GM15510 (cell line): ENCODE measurements around the gene RELN.

Source experiments
- POLR2A ChIP-seq: IDR thresholded peaks from 3 replicates; pipeline ENCODE4 v1.6.1; 2011; ENCODE audit warnings: borderline replicate concordance; ENCODE audit not compliant: insufficient read length; ENCODE audit errors: extremely low read depth

The RELN gene

DNA sequence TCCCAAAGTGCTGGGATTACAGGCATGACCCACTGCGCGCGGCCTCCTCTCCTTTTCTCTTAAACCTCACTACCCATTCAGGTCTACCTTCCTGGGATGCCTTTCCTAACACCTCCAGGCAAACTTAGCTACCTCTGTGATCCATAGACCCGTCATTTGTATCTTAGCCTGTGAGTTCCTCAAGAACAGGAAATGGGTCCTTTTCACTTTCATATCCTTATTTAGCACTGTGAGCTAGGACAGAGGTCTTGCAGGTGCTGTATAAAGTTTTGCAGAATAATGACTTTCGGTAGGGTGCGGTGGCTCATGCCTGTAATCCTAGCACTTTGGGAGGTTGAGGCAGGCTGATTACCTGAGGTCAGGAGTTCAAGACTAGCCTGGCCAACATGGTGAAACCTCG lies 215.7 kb downstream of the RELN start:
- no peak for TF ChIP-seq POLR2A

DNA sequence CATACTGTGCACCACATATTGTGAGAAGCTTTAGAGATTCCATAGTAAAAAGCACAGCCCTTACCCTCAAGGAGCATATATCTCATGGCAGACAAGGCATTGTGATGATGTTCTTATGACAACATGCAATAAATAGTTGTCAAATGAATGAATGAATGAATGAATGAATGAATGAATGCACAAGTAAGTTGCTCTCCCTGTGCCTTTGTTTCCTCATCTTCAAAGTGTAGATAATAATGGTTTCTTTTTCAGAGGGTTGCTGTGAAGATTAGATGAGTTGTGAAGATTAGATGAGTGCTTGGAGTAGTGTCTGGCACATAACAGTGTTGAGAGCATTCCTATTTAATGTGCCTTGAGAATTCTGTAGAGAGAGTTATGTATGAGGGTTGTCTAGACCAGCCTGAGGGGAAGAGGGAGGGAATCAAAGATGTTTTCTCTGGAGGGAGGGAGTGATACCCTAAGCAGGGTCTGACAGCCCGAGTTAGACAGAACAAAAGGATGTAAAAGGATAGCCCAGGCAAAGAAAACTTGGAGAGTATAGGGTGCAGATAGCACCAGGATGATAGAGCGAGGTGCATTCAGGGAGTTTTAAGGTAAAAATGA lies 217.2 kb downstream of the RELN start:
- no peak for TF ChIP-seq POLR2A

DNA sequence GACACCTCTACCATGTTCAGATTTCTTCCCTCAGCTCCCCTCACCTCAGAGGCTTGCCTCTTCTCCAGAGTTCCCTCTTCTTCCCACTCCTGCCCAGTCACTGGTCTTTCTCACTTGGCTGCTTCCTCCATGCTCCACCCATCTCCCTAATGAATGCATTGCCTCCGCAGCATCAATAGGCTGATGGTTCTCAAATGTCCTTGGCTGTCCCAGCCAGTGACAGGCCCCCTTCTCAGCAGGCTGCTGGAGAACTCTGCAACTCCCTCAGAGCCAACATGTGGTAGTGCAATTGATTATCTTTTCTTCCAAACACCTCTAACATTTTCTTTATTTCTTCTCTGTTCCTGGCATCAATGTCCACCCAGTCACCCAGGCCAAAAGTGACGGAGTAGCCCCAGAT lies 218.2 kb downstream of the RELN start:
- no peak for TF ChIP-seq POLR2A

DNA sequence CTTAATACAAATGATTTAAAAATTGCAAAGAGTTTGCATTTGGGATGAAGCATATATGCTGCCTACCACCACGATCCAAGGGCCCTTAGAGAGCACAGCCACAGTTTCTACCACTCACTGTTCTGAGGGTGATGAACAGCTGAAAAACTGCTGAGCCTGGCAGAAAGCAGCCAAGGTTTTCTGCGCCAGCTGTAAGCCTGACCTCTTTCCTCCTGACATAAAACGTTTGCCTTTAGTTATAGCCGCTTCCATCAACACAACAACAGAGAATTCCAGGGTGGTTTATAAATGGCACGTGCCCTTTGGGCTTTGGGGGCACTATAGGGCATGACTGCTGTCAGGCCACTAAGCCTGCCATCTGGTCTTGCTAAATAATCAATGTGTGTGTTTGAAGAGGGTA lies 222.8 kb downstream of the RELN start:
- no peak for TF ChIP-seq POLR2A

DNA sequence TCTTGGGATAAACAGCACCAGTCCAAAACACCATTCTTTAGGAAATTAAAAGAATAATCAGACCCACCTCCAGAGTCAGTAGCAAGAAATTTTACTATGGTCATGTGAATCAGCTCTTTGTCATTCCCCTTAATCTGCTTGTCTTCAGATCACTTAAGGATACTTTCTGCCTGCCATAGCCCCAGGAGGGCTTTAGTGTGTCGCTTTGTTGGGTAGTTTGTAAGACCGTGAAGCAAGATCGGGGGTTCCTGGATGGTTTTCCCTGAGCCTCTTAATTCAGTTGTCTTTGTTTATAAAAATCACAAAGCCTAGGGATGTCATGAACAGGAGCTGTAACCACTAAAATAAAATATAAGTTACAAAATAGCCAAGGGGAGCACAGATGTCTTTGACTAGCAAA lies 223.6 kb downstream of the RELN start:
- TF ChIP-seq POLR2A: no peak

DNA sequence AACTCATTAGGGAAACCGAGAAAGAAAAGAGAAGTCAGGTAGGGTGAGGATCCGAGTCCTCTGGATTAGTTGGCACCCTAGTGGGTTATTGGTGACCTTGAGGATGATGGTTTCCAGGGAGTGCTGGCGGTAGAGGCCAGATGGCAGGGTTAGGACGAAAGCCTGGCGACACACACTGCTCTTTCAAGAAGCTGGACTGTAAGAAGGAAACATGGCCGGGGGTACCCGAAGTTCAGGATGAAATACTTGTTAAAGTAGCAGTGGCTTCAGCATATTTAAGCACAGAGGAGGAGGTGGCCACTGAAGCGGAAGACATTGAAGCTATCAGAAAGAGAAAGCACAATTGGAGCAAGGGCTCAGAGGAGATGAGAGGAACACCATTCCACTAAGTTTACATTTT lies 224.6 kb downstream of the RELN start:
- no peak for TF ChIP-seq POLR2A

DNA sequence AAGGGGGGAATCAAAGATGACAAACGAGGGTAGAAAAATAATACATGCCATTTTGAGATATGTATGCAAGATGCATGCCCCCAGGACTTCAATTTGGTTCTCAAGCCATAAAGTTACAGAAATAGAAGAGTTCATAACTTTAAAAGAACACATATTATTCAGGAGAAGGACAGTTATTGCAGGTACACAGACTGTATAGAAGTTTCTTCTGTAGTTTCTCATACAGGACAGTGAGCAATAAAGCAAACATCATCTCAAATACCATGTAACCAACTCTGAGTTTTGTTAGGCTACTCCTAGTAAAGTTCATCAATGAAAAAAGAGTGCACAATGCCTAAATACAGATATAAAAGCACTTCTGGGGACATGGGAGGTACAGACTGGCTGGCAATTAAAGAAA lies 226.6 kb downstream of the RELN start:
- TF ChIP-seq POLR2A: no peak

DNA sequence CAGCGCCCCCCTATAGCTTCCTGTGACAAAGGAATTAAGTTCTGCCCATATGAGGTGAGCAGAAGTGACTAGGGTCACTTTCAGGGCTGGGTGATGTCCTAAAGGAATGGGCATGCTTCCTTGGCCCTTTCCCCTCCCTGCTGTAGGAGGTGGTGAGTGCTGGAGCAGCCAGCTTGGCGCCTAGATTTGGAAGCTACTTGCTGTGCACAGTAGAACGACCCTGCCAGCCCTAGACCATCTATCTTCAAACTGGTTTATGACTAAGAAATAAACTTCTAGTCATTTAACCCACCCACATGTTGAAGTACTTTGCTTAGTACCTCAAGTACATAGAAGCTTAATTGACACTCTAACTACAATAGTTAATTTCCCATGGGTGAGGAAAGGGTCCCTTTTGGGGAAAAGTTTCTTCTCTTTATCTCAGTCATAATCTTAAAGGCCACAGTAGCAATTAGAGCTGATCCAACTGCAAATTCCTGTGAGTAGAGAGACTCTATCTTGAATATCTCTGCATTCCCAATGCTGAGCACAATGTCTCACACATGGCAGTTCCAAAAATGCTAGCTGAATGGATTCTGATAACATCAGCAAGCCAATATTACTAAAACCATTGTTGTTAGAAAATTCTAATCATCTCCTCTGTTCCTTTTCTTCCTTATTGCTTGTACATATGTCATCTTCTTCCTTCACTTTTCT lies 227.2 kb downstream of the RELN start:
- no peak for TF ChIP-seq POLR2A

DNA sequence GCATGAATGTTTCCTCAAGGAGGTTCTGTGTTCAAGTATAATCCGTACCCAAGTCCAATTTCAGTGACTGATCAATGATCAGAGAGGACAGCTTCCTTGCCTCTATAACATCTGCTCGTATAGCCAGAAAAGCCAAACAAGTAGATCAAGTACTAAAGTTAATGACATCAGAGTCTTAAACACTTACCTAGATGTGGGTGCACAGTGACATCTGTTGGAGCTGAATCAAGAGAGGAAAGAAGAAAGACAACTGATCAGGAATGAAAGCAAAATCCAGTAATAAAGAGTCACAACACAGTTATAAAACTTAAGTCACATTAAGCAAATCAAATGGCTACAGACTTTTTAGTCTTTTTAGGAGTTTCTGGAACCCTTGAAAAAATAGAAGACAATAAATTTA lies 236.5 kb downstream of the RELN start:
- TF ChIP-seq POLR2A: no peak

DNA sequence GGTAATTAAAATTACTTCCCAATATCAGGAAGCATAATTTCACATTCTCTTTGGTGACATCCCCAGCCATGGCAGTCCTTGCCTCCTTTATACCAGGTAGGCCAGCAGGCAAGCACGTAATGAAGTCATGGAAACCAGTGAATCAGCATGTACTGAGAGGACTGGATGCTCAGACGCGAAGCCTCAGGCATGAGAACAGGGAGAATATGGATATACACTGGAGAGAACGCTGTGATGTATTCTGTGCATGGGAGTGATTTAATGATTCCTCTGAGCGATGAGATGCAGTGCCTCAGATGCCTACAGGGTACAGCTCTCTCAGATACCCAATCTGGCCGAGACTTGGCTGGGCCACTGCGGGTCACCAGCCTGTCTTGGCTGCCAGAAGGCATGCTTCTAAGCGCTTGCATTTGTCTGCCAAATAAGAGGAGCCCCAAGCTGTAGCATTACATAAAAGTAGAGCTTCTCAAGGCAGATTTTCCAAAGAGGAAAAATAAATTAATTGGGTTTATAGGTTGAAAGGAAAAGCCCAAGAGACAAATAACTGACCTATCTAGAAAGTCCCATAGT lies 238.1 kb downstream of the RELN start:
- no peak for TF ChIP-seq POLR2A

DNA sequence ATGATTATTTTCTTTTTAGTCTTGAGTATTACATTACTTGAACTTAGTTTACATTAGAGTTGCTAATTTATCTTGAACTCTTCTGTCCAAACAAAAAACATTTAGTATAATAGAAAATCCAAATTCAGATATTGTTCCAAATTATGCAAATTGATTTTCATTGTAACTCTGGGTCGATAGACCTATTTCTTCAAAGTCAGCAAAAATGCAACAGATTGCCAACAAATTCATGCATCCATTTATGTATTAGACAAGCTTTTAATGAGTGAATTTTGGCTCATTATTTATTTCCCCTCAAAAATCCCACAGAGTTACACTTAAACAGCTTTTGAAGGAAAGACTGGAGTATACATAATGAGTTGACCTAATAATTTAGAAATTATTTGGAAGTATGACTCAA lies 240.8 kb downstream of the RELN start:
- TF ChIP-seq POLR2A: no peak

DNA sequence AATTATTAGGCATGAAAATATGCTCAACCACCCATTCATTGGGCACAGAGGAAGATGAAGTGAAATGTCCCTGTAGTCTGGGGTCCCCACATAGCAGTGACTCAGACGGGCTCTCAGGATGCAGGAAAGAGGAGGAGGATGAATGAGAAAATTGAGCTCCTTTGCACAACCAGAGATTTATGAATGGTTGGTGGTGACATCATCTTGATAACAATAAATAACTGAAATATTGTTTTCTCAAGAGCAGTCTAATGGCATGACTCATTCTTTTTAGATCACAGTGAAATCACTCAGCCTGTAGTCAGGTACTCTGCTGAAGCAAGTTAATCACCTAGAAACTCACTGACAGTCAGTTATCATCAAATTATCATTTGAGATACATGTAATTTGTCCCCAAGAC lies 254.1 kb downstream of the RELN start:
- no peak for TF ChIP-seq POLR2A

DNA sequence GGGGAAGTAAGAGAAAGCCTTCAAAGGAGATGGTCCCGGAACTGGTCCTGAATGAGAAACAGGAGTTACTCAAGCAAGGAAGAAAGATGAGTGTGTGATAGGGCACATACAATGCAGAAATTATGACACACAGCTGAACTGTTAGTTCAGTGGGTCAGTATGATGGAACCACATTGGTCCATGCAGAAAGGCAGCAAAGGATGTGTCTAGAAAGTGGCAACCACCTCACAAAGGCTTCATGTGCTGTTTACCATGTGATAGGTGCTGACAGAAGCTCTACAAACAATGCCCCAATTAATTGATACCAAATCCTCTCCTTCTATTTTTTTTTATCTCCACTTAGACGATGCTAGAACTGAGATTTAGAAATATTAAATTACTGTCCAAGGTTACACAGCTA lies 258.3 kb downstream of the RELN start:
- no peak for TF ChIP-seq POLR2A

DNA sequence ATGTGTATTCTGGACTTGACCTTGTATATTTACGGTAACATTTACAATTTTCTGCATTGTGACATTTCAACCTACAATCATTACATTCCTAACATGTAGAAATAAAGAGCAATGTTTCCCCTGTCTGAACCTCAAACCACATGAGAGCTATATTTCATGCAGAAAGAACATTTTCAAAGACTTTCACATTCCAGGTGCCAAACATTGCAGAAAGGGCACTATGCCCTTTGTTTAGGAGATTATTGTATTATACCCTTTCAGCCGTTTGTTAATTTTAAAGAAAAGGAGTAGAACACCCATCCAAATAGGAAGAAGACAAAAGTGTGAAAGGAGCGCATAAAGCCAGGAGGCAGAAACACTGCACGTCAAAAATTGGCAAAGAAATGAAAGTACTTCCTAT lies 260.4 kb downstream of the RELN start:
- no peak for TF ChIP-seq POLR2A

DNA sequence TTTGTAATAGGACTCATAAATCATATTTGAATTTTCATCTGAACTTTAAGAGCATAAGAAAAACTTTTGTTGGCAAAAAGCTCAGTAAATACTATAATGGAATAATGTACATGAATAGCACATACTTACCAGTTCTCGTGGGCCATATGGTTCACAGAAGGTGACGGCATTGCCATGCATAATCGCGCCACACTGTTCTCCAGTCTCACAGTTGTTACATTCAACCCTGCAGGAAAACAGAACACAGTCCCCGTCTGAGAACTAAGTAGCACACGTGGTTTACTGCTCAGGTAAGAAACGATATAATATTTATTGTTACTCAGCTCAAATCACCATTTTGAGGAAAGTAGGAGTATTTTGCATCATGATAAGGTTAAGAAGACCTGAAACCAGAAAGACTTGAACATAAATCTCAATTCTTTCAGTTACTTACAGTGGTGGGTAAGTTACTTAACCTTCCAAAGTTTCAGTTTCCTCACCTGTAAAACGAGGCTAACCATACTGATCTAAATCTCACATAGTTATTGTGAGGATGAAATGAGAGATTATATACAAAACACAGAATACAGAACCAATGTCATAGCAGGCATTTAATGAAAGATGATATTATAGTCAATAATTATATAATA lies 261.4 kb downstream of the RELN start:
- no peak for TF ChIP-seq POLR2A

DNA sequence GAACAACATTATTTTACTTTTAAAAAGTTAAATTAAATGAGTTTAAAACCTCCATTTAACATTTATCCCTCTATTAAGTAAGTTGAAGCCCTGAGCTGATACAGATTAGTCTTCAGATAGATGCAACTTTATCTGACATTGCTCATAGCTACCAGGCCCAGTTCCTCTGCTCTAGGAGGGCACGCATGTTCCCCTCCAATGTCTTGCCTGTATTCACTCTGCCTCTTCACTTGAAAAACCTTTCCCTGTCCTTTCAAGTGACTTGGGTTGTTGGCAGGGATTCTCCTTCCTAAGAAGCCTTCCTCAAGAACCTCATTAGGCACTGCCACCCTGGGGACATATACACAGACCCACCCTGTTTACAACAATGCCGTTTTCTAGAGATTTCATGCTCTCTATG lies 270.4 kb downstream of the RELN start:
- TF ChIP-seq POLR2A: no peak

DNA sequence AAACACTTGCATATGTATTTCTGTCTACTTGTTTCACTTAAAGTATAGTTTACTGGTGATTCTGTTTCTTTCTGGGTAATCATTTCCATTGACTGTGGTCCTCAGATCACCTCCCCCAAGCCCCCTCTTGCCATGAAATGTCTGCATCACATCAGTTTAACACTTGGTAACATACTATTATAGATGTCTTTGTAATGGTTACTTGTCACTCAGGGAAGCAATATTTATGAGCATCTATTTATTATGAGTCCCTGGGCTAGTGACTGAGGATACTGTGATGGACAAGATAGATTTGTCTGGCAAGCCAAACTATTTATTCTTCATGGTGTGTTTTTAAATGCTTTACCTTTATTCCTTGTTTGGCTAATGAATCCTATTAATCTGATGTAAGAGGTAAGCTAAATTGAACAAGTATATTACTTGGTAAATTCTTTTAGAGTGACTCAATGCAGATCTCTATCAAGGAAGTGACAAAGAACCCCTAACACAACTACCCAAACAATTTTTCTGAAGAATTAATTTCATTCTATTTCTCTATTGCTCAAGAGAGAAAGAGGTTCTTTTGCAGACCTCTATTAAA lies 270.9 kb downstream of the RELN start:
- no peak for TF ChIP-seq POLR2A

DNA sequence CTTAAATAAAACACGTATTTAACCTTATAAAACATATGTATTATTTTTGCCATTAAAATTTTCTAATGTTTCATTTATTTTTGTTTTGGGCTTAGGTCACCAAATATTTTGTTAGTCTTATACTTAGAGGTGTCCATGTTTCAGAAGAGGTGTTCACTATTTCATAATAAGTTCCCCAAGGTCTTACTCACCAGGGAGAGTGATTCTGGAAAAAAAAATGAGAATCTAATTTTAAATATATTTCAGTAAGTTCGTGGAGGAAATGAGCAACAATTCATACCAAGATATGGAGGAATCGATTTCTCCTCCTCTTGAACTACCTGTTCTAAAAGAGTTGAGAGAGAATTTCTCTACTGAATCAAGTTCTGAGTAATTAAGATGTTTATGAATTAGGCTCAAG lies 271.9 kb downstream of the RELN start:
- TF ChIP-seq POLR2A: no peak
